Ishikawa (cell line): ENCODE results near the gene HTRA1.

Experiments
- CEBPB ChIP-seq: IDR thresholded peaks from 2 replicates; pipeline ENCODE4 v1.6.1; 2012
- CREB1 ChIP-seq: IDR thresholded peaks from 2 replicates; pipeline ENCODE4 v1.6.1; 2012; ENCODE audit warnings: low read depth
- EGR1 ChIP-seq: IDR thresholded peaks from 2 replicates; pipeline ENCODE4 v1.6.1; 2012
- EP300 ChIP-seq: IDR thresholded peaks from 2 replicates; pipeline ENCODE4 v1.6.1; 2012; ENCODE audit warnings: borderline replicate concordance
- FOXM1 ChIP-seq: IDR thresholded peaks from 2 replicates; pipeline ENCODE4 v1.6.1; 2012; ENCODE audit warnings: low read depth, borderline replicate concordance
- MAX ChIP-seq: IDR thresholded peaks from 2 replicates; pipeline ENCODE4 v1.6.1; 2012
- NFIC ChIP-seq: IDR thresholded peaks from 2 replicates; pipeline ENCODE4 v1.6.1; 2012
- RAD21 ChIP-seq: IDR thresholded peaks from 2 replicates; pipeline ENCODE4 v1.6.1; 2012; ENCODE audit warnings: low read depth
- REST ChIP-seq: IDR thresholded peaks from 2 replicates; pipeline ENCODE4 v1.6.1; 2012; ENCODE audit warnings: low read depth, mild to moderate bottlenecking
- TAF1 ChIP-seq: IDR thresholded peaks from 2 replicates; pipeline ENCODE4 v1.6.1; 2012; ENCODE audit warnings: low read depth, mild to moderate bottlenecking
- TCF12 ChIP-seq: IDR thresholded peaks from 2 replicates; pipeline ENCODE4 v1.6.1; 2012; ENCODE audit warnings: low read depth
- TEAD4 ChIP-seq: IDR thresholded peaks from 2 replicates; pipeline ENCODE4 v1.6.1; 2012
- USF1 ChIP-seq: IDR thresholded peaks from 2 replicates; pipeline ENCODE4 v1.6.1; 2012
- YY1 ChIP-seq: IDR thresholded peaks from 2 replicates; pipeline ENCODE4 v1.6.1; 2012; ENCODE audit warnings: low read depth
- ZBTB7A ChIP-seq: IDR thresholded peaks from 2 replicates; pipeline ENCODE4 v1.6.1; 2012; ENCODE audit warnings: low read depth

HTRA1 gene

GRCh38 chr10:122561212-122561611 is 99.9 kb downstream of the HTRA1 start:
- TF ChIP-seq YY1 (no peak), TEAD4 (no peak), TCF12 (no peak), MAX (no peak), EP300 (no peak), NFIC (no peak), TAF1 (no peak), CEBPB (no peak), REST (no peak), CREB1 (no peak), ZBTB7A (no peak), EGR1 (no peak), FOXM1 (no peak), USF1 (no peak), RAD21 (no peak)

GRCh38 chr10:122561792-122562191 is 100.4 kb downstream of the HTRA1 start:
- TF ChIP-seq EP300 (no peak), REST (no peak), CEBPB (no peak)
